ENCODE results near the gene ANTXR1. TPM values are rescaled to one million over a fixed set of nuclear protein-coding genes. Genes with fewer than 3 reads are reported as not detected.

ANTXR1 gene
- total and polyA plus RNA-seq, 2 of the 8 experiments (the other 6 are each of a cell fraction or from before 2014, with no cell fraction given): 15.8 to 44.3 TPM

- TF ChIP-seq, protein P1, sequence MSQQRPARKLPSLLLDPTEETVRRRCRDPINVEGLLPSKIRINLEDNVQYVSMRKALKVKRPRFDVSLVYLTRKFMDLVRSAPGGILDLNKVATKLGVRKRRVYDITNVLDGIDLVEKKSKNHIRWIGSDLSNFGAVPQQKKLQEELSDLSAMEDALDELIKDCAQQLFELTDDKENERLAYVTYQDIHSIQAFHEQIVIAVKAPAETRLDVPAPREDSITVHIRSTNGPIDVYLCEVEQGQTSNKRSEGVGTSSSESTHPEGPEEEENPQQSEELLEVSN (IDR thresholded peaks at IDR 0.05): no peak
These were observed 34.7 kb downstream of the ANTXR1 start (continued) for GRCh38 chr2:69047625-69048145.

Measured in H1 (cell line).